Measurements from ENCODE around the gene KRT33B.
A peak's percentile ranks its signal among the peaks of the same experiment; 100 is the strongest.
"Not testable (repeated sequence)": the region's sequence is repeated elsewhere in the genome, so short reads cannot be mapped to it uniquely, and the experiment has no call there.

KRT33B gene

GRCh38 chr17:41369713-41370112, at the start of gene KRT33B:
Gene KRT33B (minus strand): TSS chr17:41369813. CDS start chr17:41369750, 63 bp downstream.
- no peak for DNase-seq

- DNase-seq = no peak
These were observed 48.7 kb upstream of the KRT33B start for GRCh38 chr17:41418116-41418860.

DNA sequence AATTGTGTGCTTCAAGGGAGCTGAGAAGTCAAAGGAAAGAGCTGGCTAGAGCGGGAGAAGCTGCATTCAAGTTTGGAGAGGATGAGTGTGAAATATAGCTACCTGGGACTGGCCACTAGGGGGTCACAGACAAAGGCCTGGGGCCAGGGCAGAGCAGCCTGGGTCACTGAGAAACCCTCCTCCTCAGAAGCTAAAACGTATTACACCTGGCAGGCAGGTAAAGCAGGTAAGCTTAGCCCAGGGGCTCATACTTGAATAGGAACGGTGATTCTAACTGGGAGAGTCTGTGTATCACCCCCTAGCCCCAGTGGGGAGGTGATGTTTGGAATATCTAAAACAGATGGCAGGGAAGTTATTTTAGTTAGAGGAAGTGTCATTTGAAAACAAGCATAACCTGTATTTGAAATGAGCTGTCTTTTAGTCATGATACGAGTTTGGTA, 48.0 kb upstream of the KRT33B start:
- no peak for DNase-seq

- no peak for DNase-seq
These were observed 47.5 kb upstream of the KRT33B start for GRCh38 chr17:41417127-41417526.

DNA sequence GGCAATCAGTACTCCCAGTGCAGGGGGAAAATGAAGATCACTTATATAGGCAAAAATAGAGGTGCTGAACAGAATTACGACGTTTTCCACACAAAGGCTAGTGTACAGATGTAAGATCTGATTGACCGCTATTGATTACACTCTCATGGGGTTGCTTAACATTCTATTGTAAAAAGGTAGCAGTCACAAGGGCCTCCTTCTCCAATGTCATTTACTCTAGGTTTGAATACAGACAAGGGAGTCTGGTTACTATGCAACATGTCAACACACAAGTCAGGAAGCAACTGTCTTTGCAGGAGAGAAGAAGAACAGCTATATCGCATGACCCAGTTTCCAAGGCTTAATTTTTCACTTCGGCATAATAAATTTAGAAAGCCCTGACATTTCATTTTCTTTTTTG, 46.9 kb upstream of the KRT33B start:
- no peak for DNase-seq

- no peak for DNase-seq
These were observed 46.3 kb upstream of the KRT33B start for GRCh38 chr17:41415833-41416335.

GRCh38 chr17:41415411-41415810, 45.8 kb upstream of the KRT33B start:
- no peak for DNase-seq

DNA sequence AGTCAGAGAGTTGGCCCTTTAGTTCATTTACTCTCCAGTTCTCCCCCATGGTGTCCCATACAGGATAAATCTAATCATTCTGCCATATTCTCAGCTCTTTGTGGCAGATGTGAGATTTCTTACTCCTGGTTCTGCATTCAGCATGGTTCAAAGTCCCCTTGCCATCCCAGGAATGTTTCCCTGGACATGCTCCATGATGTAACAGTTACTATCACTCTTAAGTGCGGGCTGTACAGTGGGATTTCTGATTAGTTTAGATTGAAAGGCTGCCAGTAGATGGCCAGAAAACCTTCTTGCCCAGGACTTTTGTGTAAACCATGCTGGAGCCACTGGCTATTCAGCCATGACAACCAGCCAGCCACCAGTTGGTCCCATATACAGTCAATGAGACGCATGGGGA, 44.4 kb upstream of the KRT33B start:
- no peak for DNase-seq

DNA sequence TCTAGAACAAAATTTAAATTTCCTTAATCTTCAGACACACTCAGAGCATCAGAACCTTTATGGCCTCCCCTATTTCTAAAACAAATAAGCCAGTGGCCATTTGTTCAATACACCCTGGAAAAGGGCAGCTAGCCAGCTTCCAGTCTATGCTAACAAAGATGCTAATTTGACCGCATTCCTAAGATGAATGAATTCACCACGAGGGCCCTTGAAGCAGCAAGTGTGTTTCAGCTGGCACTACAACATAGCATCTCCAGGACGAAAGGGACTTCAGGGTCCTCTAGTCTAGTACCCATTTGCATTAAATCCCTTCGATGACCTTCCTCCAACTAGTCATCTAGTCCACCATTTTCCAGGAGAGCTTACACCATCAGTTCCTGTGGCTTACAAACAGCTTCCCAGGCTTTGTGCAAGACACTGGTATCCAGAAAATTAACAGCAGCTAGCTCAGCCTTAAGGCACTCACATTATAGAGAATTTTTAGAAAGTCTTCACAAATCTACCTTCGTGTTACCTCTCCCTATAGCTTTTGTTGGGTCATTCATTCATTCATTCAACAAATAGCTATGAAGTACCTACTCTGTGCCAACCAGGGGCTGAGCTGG, 43.8 kb upstream of the KRT33B start:
- no peak for DNase-seq

DNA sequence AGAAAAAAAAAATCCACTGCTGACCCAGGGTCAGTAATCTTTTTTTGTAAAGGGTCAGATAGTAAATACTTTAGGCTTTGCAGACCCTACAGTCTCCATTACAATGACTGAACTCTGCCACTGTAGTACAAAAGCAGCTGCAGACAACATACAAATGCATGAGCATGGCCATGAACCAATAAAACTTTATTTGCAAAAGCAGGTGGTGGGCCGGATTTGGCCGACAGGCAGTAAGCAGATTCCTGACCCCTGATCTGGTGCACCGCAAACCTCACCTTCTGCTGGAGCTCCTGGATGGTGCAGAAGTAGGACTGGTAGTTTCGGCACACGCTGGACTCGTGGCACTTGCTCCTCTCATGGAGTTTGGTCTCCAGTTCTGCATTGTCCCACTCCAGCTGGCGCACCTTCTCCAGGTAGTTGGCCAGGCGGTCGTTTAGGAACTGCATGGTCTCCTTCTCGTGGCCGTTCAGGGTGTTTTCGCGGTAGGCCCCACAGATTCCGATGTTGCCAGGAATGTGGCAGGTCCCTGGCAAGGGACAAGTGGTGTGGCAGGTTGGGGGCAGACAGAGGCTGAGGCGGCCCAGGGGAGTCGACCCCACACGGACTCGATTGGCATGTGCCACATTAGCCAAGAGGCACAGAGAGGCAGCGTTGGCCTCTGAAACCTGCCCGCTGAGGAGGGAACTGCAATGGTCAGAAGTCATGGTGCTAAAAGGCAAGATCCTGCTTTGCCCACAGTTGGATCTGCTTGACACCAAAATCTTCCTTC, 41.6 kb upstream of the KRT33B start:
- no peak for DNase-seq

GRCh38 chr17:41407226-41407625, 37.6 kb upstream of the KRT33B start:
- no peak for DNase-seq

GRCh38 chr17:41406205-41406604, 36.6 kb upstream of the KRT33B start:
- DNase-seq = no peak

DNA sequence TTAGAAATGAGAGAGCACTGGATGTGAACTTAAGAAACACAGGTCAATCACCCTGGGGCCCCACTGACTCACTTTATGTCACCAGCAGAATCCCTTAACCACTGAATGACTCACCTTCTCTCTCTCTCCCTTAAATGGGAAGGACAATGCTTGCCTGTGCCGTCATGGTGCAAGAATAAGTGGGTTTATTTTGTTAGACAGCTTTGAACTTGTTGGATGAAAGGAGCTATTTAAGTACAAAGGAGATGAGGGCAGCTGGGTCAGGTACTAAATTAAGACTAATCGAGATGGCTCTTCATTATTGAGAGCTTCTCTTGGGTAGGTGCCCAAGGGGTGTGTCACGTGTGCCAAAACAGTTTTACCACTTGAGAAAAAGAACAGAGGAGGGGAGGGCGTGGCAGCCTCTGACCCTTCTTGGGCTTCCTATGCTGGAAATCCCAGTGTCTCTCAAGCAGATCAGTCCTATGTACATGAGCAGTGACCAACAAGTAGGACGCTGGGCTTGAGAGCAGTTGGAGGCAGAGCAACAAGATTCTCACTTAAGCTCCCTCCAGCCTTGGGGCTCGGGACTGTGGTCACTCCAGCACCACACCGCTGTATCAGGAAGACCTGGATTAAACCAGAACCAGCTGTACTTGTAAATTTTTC, 34.5 kb upstream of the KRT33B start:
- DNase-seq = peak; percentile 21

DNA sequence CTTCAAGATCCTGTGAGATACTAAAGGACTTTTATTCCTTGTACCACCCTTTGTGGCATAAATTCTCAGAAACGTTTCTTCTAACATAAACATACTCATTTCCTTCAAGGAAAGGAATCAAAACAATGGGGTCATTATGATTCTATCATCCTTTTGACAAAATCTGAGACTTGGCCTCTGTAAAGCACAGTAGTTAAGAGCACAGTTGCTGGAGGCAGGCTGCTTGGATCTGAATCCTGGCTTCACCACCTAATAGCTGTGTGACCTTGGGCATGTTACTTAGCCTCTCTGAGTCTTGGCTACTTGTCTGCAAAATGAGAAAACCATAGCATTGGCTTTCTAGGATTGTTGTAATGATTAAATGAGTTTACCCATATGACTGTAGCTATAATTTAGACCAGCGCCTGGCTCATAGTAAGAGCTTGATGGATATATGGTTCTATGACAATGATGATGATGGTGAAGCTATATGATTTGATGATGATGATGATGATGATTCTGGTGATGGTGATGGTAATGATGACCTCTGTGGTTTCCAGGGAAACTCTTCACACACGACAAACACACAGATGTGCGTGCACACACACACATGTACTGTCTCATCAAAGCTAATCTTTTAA, 33.9 kb upstream of the KRT33B start:
- DNase-seq = no peak

DNA sequence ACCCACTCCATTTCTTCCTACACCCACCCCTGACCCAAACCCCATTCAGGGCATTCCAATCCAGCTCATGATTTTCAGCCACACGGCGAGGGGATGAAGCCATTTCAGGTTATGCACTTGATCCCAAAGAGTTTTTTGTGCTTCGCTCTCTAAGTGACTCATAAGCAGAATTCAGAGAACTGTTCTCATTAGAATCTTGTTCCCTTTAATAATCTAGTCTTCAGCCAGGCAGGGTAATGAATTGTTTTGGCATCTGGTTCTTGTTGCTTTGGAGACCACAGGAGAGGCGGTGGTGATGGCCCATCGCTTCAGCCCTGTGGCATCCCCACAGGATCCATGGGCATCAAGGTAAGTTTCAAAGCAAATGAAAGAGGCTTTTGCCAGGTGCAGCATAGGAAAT, 32.5 kb upstream of the KRT33B start:
- DNase-seq = no peak

GRCh38 chr17:41396996-41397660, 27.5 kb upstream of the KRT33B start, which contains the start of gene KRT31:
Gene KRT31 (minus strand): TSS chr17:41397608. CDS start chr17:41397539, 69 bp downstream.
- DNase-seq = no peak

DNA sequence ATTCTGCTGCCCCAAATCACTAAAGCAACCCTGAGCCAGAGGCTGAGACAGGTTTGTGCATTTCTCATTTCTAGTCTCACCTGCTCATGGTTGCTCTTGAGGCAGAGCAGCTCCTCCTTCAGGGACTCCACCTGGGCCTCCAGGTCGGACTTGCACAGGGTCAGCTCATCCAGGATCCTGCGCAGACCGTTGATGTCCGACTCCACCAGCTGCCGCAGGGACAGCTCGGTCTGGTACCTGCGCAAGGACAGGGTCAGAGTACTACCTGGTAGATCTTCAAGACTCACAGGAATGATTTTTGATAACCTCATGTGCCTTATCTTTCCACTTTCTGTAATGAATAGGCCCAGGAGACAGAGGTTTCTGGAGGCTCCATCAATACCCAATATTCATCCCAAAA, 26.7 kb upstream of the KRT33B start:
- no peak for DNase-seq

DNA sequence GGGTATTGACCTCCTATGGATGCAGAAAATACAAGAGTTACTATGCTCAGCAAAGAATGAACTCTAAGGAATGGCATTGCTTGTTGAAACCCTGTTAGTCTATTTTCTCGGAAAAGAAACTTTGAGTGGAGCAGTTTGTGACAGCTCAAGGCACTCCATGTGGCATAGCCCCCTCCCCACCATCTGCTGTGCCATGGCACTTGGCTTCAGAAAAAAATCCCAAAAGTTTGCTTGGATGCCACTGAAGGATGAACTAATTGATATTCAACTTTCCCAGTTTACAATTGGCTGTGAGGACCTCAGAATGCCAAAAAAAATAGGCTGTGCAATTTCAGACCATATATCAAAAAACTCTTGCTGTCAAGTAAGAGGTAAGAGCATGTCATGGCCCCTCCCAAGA, 26.0 kb upstream of the KRT33B start:
- DNase-seq = no peak

DNA sequence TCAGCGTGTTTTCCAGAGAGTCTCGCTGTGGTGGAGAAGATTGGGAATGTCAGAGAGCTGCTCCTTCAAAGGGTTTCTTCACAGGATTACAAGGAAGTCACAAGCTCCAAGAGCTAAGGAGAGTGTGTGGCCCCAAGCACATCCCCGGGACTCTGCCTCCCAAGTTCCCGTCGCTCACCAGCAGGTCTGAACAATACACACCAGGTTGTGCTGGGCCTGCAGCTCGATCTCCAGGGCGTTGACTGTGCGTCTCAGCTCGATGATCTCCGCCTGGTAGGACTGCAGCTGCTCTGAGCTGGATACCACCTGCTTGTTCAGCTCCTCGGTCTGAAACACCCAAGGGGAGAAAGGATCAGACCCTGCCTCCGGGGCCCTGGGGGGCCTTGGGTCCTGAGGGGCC, 25.4 kb upstream of the KRT33B start:
- DNase-seq = not testable (repeated sequence)

DNA sequence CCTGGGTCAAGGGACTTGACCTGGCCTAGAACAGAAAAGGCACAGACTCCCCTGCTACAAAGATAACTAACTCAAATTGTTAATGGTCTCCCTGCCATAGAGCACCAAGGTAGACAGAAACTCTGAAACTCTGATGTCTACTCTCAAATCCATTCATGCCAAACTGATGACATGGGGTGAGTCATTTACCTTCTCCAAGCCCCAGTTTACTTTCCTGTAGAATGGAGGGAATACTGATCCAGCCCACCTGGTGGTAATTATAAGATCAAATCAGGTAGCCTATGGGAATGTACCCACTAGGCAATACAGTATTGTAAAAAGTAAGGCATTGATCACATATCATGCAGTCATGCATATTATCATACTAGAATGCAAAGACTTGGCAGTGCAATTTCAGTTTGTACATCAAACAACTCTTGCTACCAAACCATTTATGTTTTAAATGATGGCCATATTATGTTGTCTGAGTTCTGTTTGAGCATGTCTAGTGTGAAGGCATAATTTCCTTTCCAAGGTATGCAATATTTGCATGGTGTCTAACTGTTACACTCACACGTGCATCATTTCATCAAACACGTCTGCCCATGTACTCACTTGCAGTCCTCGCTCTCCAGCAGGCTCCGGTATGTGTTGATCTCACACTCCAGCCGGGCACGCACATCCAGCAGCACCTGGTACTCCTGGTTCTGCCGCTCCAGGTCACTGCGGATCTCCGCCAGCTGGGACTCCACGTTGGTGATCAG, 24.8 kb upstream of the KRT33B start:
- no peak for DNase-seq

GRCh38 chr17:41393826-41394225, 24.2 kb upstream of the KRT33B start:
- no peak for DNase-seq

All from GDM1 (cell line).